Testis (tissue), 2 donors: ENCODE results near the gene MISP.

ENCODE experiments used
- CTCF ChIP-seq, 3 experiments: fragments of 450-650 bp in 2 of 3; fragments of 200-600 bp in 1 of 3; sonication (generic) in 1 of 3; IDR thresholded peaks; one replicate each; pipeline ENCODE4 v1.5.1; 2016 to 2019; ENCODE audit warnings: antibody characterized with exemption in 3 of 3, mild to moderate bottlenecking in 2 of 3, moderate library complexity in 1 of 3
- POLR2A ChIP-seq: fragments of 450-650 bp; IDR thresholded peaks from one replicate; pipeline ENCODE4 v1.6.1; 2017; ENCODE audit warnings: antibody characterized with exemption, mild to moderate bottlenecking, moderate library complexity

- TF ChIP-seq CTCF (IDR thresholded peaks at IDR 0.05), result no peak
- TF ChIP-seq POLR2A, result no peak
These were observed 62.6 kb downstream of the MISP start for GRCh38 chr19:813219-814151.
